ENCODE measurements around the gene GPLD1. TPM values are rescaled to one million over a fixed set of nuclear protein-coding genes. Genes with fewer than 3 reads are reported as not detected.

GPLD1 gene
- total RNA-seq, 2 donors from 2014 or later = 3.1 to 13.0 TPM

DNA sequence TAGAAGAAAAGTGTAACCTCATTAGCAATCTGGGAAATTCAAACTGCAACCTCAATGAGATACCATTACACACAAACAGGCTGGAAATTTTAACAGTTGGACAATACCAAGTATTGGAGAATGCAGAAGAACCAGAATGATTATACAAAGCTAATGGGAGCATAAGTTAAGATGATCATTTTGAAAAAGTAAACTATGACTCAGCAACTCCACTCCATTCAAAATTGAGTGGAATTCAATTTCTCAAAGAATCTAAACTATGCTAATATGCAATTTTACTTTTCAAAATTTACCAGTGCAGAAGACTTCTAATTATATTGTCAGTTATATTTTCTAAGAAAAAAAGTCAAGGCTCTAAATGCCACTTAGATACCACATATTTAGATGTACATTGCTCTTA lies 17.2 kb downstream of the GPLD1 start:
- no peaks in the 10 kb centered on the region for H3K4me1 ChIP-seq (replicated peaks)
- H3K9me3 ChIP-seq = no peaks in the 10 kb centered on the region
- DNase-seq (ENCODE audit: low spot score) = no peak
- no peak overlapping the region for H3K4me3 ChIP-seq
- no peaks in the 10 kb centered on the region for H3K27me3 ChIP-seq (replicated peaks; ENCODE audit: insufficient read depth)
- TF ChIP-seq POLR2A (IDR thresholded peaks at IDR 0.05) (no peak), POLR2AphosphoS5 (IDR thresholded peaks at IDR 0.05) (no peak)
- TF ChIP-seq, protein P1, sequence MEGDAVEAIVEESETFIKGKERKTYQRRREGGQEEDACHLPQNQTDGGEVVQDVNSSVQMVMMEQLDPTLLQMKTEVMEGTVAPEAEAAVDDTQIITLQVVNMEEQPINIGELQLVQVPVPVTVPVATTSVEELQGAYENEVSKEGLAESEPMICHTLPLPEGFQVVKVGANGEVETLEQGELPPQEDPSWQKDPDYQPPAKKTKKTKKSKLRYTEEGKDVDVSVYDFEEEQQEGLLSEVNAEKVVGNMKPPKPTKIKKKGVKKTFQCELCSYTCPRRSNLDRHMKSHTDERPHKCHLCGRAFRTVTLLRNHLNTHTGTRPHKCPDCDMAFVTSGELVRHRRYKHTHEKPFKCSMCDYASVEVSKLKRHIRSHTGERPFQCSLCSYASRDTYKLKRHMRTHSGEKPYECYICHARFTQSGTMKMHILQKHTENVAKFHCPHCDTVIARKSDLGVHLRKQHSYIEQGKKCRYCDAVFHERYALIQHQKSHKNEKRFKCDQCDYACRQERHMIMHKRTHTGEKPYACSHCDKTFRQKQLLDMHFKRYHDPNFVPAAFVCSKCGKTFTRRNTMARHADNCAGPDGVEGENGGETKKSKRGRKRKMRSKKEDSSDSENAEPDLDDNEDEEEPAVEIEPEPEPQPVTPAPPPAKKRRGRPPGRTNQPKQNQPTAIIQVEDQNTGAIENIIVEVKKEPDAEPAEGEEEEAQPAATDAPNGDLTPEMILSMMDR (IDR thresholded peaks at IDR 0.05) = no peak
- intact Hi-C loops (cut with DNase I) = no loop called here
- no peaks in the 10 kb centered on the region for H3K36me3 ChIP-seq
- H3K27ac ChIP-seq = no peak overlapping the region

DNA sequence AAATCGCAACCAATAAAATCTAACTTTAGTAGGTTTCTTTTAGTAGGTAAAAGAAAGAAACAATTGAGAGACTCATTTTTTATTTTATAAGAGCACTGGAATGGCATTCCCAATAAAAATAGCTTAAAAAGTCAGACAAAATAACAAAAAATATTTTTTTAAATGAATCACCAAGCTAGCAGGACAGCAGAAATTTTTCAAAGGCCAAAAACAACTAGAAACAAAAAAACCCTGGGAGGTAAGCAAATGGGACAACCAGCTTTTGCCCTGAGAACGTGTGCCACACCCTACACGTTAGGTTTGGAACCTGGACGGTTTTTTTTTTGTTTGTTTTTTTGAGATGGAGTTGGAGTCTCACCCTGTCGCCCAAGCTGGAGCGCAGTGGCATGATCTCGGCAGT lies 19.6 kb downstream of the GPLD1 start:
- Histone ChIP-seq H3K4me1 (replicated peaks) (no peaks in the 10 kb centered on the region), H3K27ac (no peak overlapping the region), H3K27me3 (replicated peaks; ENCODE audit: insufficient read depth) (no peaks in the 10 kb centered on the region), H3K4me3 (no peak overlapping the region), H3K36me3 (no peaks in the 10 kb centered on the region), H3K9me3 (no peaks in the 10 kb centered on the region)
- TF ChIP-seq POLR2AphosphoS5 (IDR thresholded peaks at IDR 0.05) (no peak), POLR2A (IDR thresholded peaks at IDR 0.05) (no peak)
- TF ChIP-seq, protein P1 (IDR thresholded peaks at IDR 0.05) = no peak
- intact Hi-C loops (cut with DNase I) = no loop called here
- WGBS = 82% methylated on average over 7 of the region's 7 CpGs
- DNase-seq (ENCODE audit: low spot score) = no peak

DNA sequence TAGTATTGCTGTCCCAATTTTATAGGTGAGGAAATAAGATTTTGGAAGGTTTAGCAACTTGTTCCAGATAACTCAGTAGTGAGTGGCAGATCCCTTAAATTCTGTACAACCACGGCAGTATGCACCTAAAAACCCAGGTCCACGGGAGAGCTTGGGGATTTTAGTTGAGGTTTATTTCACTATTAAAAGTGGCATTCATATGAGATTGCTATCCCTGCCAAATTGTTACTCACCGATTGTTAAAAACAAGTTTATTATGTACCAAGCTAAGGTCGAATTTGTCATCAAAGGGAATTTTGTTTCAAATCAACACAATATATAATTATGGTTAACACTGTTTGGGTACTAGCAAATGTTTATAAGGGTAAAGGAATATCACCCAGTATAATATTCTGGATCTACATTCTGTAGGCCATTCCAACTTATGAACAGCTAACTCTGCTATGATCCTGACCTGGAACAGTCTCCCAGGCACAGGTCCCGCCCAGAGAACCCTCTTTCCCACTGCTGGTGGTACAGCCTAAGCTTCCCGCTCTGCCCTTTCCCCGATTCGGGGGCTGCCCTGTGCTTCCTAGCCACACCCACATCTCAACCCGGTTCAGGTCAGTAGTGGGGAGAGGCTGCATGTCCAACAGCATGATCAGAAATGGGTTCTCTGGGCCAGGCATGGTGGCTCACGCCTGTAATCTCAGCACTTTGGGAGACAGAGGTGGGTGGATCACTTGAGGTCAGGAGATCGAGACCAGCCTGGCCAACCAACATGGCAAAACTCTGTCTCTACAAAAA lies 24.9 kb downstream of the GPLD1 start:
- WGBS = 75% methylated on average over 11 of the region's 11 CpGs
- TF ChIP-seq POLR2AphosphoS5 (IDR thresholded peaks at IDR 0.05) = no peak
- TF ChIP-seq POLR2A (IDR thresholded peaks at IDR 0.05) = no peak
- TF ChIP-seq, protein P1 (IDR thresholded peaks at IDR 0.05) = no peak

DNA sequence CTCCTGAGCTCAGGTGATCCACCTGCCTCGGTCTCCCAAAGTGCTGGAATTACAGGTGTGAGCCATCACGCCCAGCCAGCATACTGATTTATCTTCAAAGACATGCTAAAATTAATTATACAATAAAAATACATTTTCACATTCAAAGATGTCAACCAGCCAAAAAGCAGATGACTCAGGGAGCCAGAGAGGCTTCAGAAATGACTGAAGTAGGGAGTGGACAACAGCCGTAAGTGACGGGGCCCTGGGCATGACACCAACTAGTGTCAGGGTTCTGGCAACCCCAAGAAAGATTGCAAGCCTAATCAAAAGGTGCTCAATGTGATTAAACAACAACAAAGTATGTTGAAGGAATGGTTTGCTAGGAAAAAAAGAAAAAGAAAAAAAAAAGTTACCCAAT lies 28.4 kb downstream of the GPLD1 start:
- H3K27me3 ChIP-seq (replicated peaks; ENCODE audit: insufficient read depth) = no peaks in the 10 kb centered on the region
- TF ChIP-seq POLR2A (IDR thresholded peaks at IDR 0.05) (no peak), POLR2AphosphoS5 (IDR thresholded peaks at IDR 0.05) (no peak)
- TF ChIP-seq, protein P1 (IDR thresholded peaks at IDR 0.05) = no peak
- H3K4me3 ChIP-seq = no peak overlapping the region
- H3K9me3 ChIP-seq = no peaks in the 10 kb centered on the region
- no peaks in the 10 kb centered on the region for H3K4me1 ChIP-seq (replicated peaks)
- no peak overlapping the region for H3K27ac ChIP-seq
- WGBS = 89% methylated on average over 4 of the region's 4 CpGs
- H3K36me3 ChIP-seq = no peaks in the 10 kb centered on the region
- no peak for DNase-seq (ENCODE audit: low spot score)
- intact Hi-C loops (cut with DNase I) = no loop called here

More for the DNA sequence above, 24.9 kb downstream of the GPLD1 start:
- no peak for DNase-seq (ENCODE audit: low spot score)
- Histone ChIP-seq H3K9me3 (no peaks in the 10 kb centered on the region), H3K4me3 (no peak overlapping the region), H3K36me3 (no peaks in the 10 kb centered on the region), H3K27me3 (replicated peaks; ENCODE audit: insufficient read depth) (no peaks in the 10 kb centered on the region), H3K27ac (no peak overlapping the region), H3K4me1 (replicated peaks) (no peaks in the 10 kb centered on the region)
- intact Hi-C loops (cut with DNase I) = no loop called here

DNA sequence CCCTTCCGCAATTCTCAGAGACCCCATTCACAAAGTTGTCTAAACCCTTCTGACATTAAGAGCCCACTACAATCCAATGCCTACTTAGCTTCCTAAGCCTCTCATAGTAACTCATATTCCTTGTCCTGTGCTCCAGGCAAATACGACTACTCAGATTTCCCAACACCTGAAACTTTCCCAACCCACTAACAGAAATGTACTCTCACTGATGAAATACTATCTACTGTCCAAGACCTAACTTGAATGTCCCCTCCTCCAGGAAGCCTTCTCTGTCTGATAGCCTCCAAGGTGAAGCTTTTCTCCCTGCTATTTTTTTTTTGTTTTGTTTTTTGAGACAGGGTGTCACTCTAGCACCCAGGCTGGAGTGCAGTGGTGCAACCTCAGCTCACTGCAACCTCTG lies 30.4 kb downstream of the GPLD1 start:
- DNase-seq (ENCODE audit: low spot score) = no peak
- Histone ChIP-seq H3K27me3 (replicated peaks; ENCODE audit: insufficient read depth) (no peaks in the 10 kb centered on the region), H3K4me3 (no peak overlapping the region), H3K9me3 (no peaks in the 10 kb centered on the region), H3K36me3 (no peaks in the 10 kb centered on the region), H3K4me1 (replicated peaks) (no peaks in the 10 kb centered on the region), H3K27ac (no peak overlapping the region)
- intact Hi-C loops (cut with DNase I) = no loop called here
- no peak for TF ChIP-seq POLR2A (IDR thresholded peaks at IDR 0.05)
- no peak for TF ChIP-seq POLR2AphosphoS5 (IDR thresholded peaks at IDR 0.05)
- TF ChIP-seq, protein P1 (IDR thresholded peaks at IDR 0.05) = no peak
- 89% methylated on average over 2 of the region's 2 CpGs for WGBS
